WTC11 (cell line): ENCODE measurements around the gene BMP6.

Source experiments
- ATF2 ChIP-seq: sonication (generic); formaldehyde crosslinking; IDR thresholded peaks from 2 replicates; pipeline ENCODE4 v1.8.1; 2022; ENCODE audit warnings: low read depth, missing genetic modification reagents, borderline replicate concordance
- CTCF ChIP-seq: fragments of 200-600 bp; IDR thresholded peaks from 2 replicates; pipeline ENCODE4 v1.8.0; 2022; ENCODE audit warnings: antibody characterized with exemption
- ESRRA ChIP-seq: sonication (generic); formaldehyde crosslinking; IDR thresholded peaks from 2 replicates; pipeline ENCODE4 v1.8.1; 2022; ENCODE audit warnings: mild to moderate bottlenecking, missing genetic modification reagents, borderline replicate concordance
- ZNF121 ChIP-seq: sonication (generic); formaldehyde crosslinking; IDR thresholded peaks from 2 replicates; pipeline ENCODE4 v1.8.0; 2023; ENCODE audit warnings: missing genetic modification reagents
- ZNF423 ChIP-seq: fragments of 250-450 bp; sonication (Bioruptor Pico); IDR thresholded peaks from 2 replicates; pipeline ENCODE4 v2.1.2; 2022; ENCODE audit warnings: mild to moderate bottlenecking, moderate library complexity
- TF ChIP-seq, protein P1 (sequence below): sonication (generic); formaldehyde crosslinking; IDR thresholded peaks from 2 replicates; pipeline ENCODE4 v1.8.0; 2022; ENCODE audit warnings: mild to moderate bottlenecking, missing genetic modification reagents
- TF ChIP-seq, protein P2 (sequence below): sonication (generic); formaldehyde crosslinking; conservative IDR thresholded peaks from 2 replicates; pipeline ENCODE4 v1.8.1; 2023; ENCODE audit warnings: mild to moderate bottlenecking, low read depth, missing genetic modification reagents, moderate library complexity

DNA sequence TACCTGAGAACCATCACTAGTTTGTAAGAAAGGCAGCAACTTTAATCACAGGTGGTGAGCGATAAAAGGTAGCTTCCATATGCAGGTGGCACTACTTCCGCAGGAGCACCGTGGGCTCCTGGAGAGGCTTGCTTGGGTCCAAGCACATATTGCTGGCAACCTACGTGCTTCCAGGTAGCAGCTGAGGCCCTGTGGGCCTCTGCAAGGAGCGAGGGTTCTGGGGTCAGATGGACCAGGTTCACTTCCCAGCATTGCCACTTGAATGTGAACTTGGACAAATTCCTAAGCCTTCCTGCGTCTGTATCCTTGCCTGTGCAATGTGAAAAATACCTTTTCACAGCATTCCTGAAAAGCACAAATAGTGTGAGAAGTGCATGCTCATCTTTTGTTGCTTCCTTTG is 153.7 kb downstream of the BMP6 start:
- TF ChIP-seq ZNF121 (CRISPR knock-in tag), result no peak
- TF ChIP-seq, protein P1, sequence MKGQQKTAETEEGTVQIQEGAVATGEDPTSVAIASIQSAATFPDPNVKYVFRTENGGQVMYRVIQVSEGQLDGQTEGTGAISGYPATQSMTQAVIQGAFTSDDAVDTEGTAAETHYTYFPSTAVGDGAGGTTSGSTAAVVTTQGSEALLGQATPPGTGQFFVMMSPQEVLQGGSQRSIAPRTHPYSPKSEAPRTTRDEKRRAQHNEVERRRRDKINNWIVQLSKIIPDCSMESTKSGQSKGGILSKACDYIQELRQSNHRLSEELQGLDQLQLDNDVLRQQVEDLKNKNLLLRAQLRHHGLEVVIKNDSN (CRISPR knock-in tag), result no peak
- TF ChIP-seq CTCF, result no peak
- TF ChIP-seq, protein P2, sequence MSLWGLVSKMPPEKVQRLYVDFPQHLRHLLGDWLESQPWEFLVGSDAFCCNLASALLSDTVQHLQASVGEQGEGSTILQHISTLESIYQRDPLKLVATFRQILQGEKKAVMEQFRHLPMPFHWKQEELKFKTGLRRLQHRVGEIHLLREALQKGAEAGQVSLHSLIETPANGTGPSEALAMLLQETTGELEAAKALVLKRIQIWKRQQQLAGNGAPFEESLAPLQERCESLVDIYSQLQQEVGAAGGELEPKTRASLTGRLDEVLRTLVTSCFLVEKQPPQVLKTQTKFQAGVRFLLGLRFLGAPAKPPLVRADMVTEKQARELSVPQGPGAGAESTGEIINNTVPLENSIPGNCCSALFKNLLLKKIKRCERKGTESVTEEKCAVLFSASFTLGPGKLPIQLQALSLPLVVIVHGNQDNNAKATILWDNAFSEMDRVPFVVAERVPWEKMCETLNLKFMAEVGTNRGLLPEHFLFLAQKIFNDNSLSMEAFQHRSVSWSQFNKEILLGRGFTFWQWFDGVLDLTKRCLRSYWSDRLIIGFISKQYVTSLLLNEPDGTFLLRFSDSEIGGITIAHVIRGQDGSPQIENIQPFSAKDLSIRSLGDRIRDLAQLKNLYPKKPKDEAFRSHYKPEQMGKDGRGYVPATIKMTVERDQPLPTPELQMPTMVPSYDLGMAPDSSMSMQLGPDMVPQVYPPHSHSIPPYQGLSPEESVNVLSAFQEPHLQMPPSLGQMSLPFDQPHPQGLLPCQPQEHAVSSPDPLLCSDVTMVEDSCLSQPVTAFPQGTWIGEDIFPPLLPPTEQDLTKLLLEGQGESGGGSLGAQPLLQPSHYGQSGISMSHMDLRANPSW, result no peak
- TF ChIP-seq ZNF423, result no peak
- no peak for TF ChIP-seq ESRRA
- TF ChIP-seq ATF2 (CRISPR knock-in tag), result no peak
